Stimulated activated naive CD4-positive, alpha-beta T cell treated with Interleukin-2 at 50 U/mL for 16 hours (primary cell): ENCODE results near the gene PLA2G12A.
A peak's percentile ranks its signal among the peaks of the same experiment; 100 is the strongest.

Source experiments
- DNase-seq: peaks from one replicate; lab custom pipeline; 2025; lab: John Stamatoyannopoulos, UW

The PLA2G12A gene

GRCh38 chr4:109729718-109730618 lies at the start of gene PLA2G12A:
Gene PLA2G12A (minus strand): TSS chr4:109730070. CDS start chr4:109729809, 261 bp downstream.
- peak; percentile 67 for DNase-seq

GRCh38 chr4:109764789-109765402 lies 35.0 kb upstream of the PLA2G12A start:
- no peak for DNase-seq

GRCh38 chr4:109764376-109764775 lies 34.5 kb upstream of the PLA2G12A start:
- no peak for DNase-seq

GRCh38 chr4:109760682-109761081 lies 30.8 kb upstream of the PLA2G12A start:
- DNase-seq = no peak

GRCh38 chr4:109755656-109756055 lies 25.8 kb upstream of the PLA2G12A start:
- DNase-seq = no peak

GRCh38 chr4:109754093-109754857 lies 24.4 kb upstream of the PLA2G12A start:
- DNase-seq = no peak

GRCh38 chr4:109752525-109752924 lies 22.7 kb upstream of the PLA2G12A start:
- no peak for DNase-seq

- no peak for DNase-seq
Measured at GRCh38 chr4:109751852-109752251, 22.0 kb upstream of the PLA2G12A start.

- no peak for DNase-seq
Measured at GRCh38 chr4:109750652-109751244, 20.9 kb upstream of the PLA2G12A start.

- no peak for DNase-seq
Measured at GRCh38 chr4:109749388-109750082, 19.7 kb upstream of the PLA2G12A start.

- no peak for DNase-seq
Measured at GRCh38 chr4:109748114-109748513, 18.2 kb upstream of the PLA2G12A start.

- DNase-seq = no peak
Measured at GRCh38 chr4:109746728-109747127, 16.9 kb upstream of the PLA2G12A start.

GRCh38 chr4:109745830-109746229 lies 16.0 kb upstream of the PLA2G12A start:
- DNase-seq = no peak

- no peak for DNase-seq
Measured at GRCh38 chr4:109739547-109739946, 9.7 kb upstream of the PLA2G12A start.

GRCh38 chr4:109738104-109738872 lies 8.4 kb upstream of the PLA2G12A start:
- no peak for DNase-seq

- DNase-seq = no peak
Measured at GRCh38 chr4:109735566-109736365, 5.9 kb upstream of the PLA2G12A start.

GRCh38 chr4:109733728-109734127 lies 3.9 kb upstream of the PLA2G12A start:
- DNase-seq = no peak

GRCh38 chr4:109730619-109731545 lies 1.0 kb upstream of the PLA2G12A start:
- no peak for DNase-seq
